HG03097 (cell line): ENCODE data around the gene MAP3K9.

Experiments
- ATAC-seq: cut with Tn5 transposase; IDR thresholded peaks from one replicate; pipeline ENCODE4 v1.9.1; 2021; ENCODE audit not compliant: unreplicated experiment, low FRiP score

The MAP3K9 gene

GRCh38 chr14:70821584-70822529 is 12.5 kb upstream of the MAP3K9 start:
- ATAC-seq: no peak

GRCh38 chr14:70816525-70816924 is 7.2 kb upstream of the MAP3K9 start:
- no peak for ATAC-seq

- no peak for ATAC-seq
Observed at GRCh38 chr14:70814466-70814865, 5.2 kb upstream of the MAP3K9 start.

- ATAC-seq: no peak
Observed at GRCh38 chr14:70812124-70812818, 3.0 kb upstream of the MAP3K9 start.

- ATAC-seq: no peak
Observed at GRCh38 chr14:70811578-70811977, 2.3 kb upstream of the MAP3K9 start.

GRCh38 chr14:70811050-70811449 is 1.7 kb upstream of the MAP3K9 start:
- no peak for ATAC-seq

GRCh38 chr14:70810621-70811020 is 1.3 kb upstream of the MAP3K9 start:
- no peak for ATAC-seq

GRCh38 chr14:70808416-70809224 is 693 bp downstream of the MAP3K9 start:
- ATAC-seq: peak; percentile 20

- ATAC-seq: no peak
Observed at GRCh38 chr14:70807898-70808415, 1.4 kb downstream of the MAP3K9 start.

GRCh38 chr14:70804556-70805162 is 4.7 kb downstream of the MAP3K9 start:
- no peak for ATAC-seq

- ATAC-seq: no peak
Observed at GRCh38 chr14:70803321-70804310, 5.7 kb downstream of the MAP3K9 start.

GRCh38 chr14:70802379-70802778 is 6.9 kb downstream of the MAP3K9 start:
- ATAC-seq: no peak

GRCh38 chr14:70801836-70802235 is 7.5 kb downstream of the MAP3K9 start:
- no peak for ATAC-seq

GRCh38 chr14:70796551-70796950 is 12.8 kb downstream of the MAP3K9 start:
- no peak for ATAC-seq

GRCh38 chr14:70794294-70794693 is 15.0 kb downstream of the MAP3K9 start:
- no peak for ATAC-seq

GRCh38 chr14:70793637-70794036 is 15.7 kb downstream of the MAP3K9 start:
- no peak for ATAC-seq

GRCh38 chr14:70792939-70793338 is 16.4 kb downstream of the MAP3K9 start:
- no peak for ATAC-seq

- no peak for ATAC-seq
Observed at GRCh38 chr14:70791971-70792370, 17.3 kb downstream of the MAP3K9 start.

- ATAC-seq: no peak
Observed at GRCh38 chr14:70789961-70790360, 19.4 kb downstream of the MAP3K9 start.
